ENCODE measurements around the gene IL23R. TPM values are rescaled to one million over a fixed set of nuclear protein-coding genes. Genes with fewer than 3 reads are reported as not detected.

The IL23R gene
- total RNA-seq, 2 experiments from 2014 or later = 0.23 TPM; not detected in 1

DNA sequence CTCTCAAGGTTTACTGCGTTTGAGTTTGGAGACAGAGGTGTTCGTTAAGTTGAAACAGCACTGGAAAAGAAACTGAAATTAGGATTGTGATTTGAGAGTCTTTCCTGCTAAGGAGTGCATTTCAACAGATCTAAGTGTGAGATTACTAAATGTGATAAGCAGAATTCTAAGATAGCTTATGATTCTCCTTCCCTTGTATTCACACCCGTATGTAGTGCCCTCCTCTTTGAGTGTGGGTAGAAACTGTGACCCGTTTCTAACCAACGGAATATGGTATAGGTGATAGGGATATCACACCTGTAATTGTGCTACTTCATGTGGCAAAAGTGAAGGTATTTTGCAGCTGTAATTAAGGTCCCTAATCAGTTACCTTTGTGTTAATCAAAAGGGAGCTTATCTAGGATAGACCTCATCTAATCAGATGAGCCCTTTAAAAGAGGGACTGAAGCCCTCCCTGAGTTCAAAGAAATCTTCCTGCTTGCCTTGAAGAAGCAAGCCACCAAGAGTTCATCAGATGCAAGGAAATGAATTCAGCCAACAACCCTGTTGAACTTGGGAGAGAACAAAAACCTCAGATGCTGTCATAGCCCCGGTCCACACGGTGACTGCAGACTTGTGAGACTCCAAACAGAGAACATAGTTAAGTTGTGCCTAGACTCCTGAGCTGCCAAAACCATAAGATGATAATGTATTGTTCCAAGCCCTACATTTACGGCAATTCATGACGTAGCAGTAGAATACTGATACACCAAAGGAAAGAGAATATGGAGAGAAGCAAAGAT is 128.8 kb downstream of the IL23R start:
- Histone ChIP-seq H3K4me3 (ENCODE audit: low read depth, low read length, poor library complexity, severe bottlenecking) (no peak overlapping the region), H4K20me1 (ENCODE audit: insufficient read depth, low read length) (no peaks in the 10 kb centered on the region), H3K4me1 (ENCODE audit: insufficient read depth, low read length, poor library complexity, severe bottlenecking) (no peaks in the 10 kb centered on the region), H3K79me2 (ENCODE audit: insufficient read depth, low read depth, low read length) (no peaks in the 10 kb centered on the region), H3K36me3 (ENCODE audit: insufficient read depth, low read length) (no peaks in the 10 kb centered on the region), H3K9me2 (ENCODE audit: insufficient read depth, low read length) (0 out of 2 replicates have a peak, but pooled peaks cover 3% of the 10 kb centered on the region), H3K27ac (ENCODE audit: low read depth, low read length, poor library complexity, severe bottlenecking) (no peak overlapping the region), H3K9me3 (ENCODE audit: low read length) (no peaks in the 10 kb centered on the region), H2AFZ (ENCODE audit: low read length) (no peak overlapping the region), H3K4me2 (ENCODE audit: low read length) (no peak overlapping the region)
- no peak for TF ChIP-seq EZH2phosphoT487 (IDR thresholded peaks at IDR 0.05; ENCODE audit: borderline replicate concordance, low read depth, low read length)
- TF ChIP-seq, protein P1, sequence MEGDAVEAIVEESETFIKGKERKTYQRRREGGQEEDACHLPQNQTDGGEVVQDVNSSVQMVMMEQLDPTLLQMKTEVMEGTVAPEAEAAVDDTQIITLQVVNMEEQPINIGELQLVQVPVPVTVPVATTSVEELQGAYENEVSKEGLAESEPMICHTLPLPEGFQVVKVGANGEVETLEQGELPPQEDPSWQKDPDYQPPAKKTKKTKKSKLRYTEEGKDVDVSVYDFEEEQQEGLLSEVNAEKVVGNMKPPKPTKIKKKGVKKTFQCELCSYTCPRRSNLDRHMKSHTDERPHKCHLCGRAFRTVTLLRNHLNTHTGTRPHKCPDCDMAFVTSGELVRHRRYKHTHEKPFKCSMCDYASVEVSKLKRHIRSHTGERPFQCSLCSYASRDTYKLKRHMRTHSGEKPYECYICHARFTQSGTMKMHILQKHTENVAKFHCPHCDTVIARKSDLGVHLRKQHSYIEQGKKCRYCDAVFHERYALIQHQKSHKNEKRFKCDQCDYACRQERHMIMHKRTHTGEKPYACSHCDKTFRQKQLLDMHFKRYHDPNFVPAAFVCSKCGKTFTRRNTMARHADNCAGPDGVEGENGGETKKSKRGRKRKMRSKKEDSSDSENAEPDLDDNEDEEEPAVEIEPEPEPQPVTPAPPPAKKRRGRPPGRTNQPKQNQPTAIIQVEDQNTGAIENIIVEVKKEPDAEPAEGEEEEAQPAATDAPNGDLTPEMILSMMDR (conservative IDR thresholded peaks at IDR 0.05; ENCODE audit: low read length) = no peak
- BruUV-seq (replicated peaks) = no TSS peak
- POLR2A ChIA-PET = interaction anchor here (0.6 kb wide), 1 partner anchor 44 kb away, joined by 3 read pairs; no protein-coding TSS in a partner anchor
- intact Hi-C loops (cut with micrococcal nuclease; ENCODE audit: unreplicated experiment) = no loop called here
- DNase-seq (ENCODE audit: low spot score) = no peak
- CTCF ChIA-PET (ENCODE audit: unreplicated experiment) = no interaction called here

DNA sequence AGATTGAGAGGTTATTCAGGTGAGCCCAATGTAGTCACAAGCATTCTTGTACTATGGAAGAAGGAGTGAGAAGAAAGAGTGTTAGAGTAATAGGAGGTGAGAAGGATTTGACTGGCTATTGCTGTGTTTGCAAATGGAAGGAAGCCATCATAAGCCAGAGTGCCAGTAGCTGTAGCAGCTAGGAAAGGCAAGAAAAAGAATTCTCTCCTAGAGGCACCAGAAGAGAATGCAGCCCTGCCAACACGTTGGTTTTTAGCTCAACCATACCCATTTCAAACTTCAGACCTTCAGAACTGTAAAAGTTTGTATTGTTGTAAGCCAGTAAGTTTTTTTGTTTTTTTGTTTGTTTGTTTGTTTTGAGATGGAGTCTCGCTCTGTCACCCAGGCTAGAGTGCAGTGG is 132.5 kb downstream of the IL23R start:
- intact Hi-C loops (cut with micrococcal nuclease; ENCODE audit: unreplicated experiment) = no loop called here
- no peak for DNase-seq (ENCODE audit: low spot score)
- Histone ChIP-seq H3K4me2 (ENCODE audit: low read length) (no peak overlapping the region), H3K4me3 (ENCODE audit: low read depth, low read length, poor library complexity, severe bottlenecking) (no peak overlapping the region), H3K9me3 (ENCODE audit: low read length) (no peaks in the 10 kb centered on the region), H3K27ac (ENCODE audit: low read depth, low read length, poor library complexity, severe bottlenecking) (no peak overlapping the region), H3K36me3 (ENCODE audit: insufficient read depth, low read length) (no peaks in the 10 kb centered on the region), H3K79me2 (ENCODE audit: insufficient read depth, low read depth, low read length) (no peaks in the 10 kb centered on the region), H2AFZ (ENCODE audit: low read length) (no peak overlapping the region), H3K4me1 (ENCODE audit: insufficient read depth, low read length, poor library complexity, severe bottlenecking) (no peaks in the 10 kb centered on the region), H4K20me1 (ENCODE audit: insufficient read depth, low read length) (no peaks in the 10 kb centered on the region), H3K9me2 (ENCODE audit: insufficient read depth, low read length) (0 out of 2 replicates have a peak, but pooled peaks cover 2% of the 10 kb centered on the region)
- no peak for TF ChIP-seq EZH2phosphoT487 (IDR thresholded peaks at IDR 0.05; ENCODE audit: borderline replicate concordance, low read depth, low read length)
- TF ChIP-seq, protein P1 (conservative IDR thresholded peaks at IDR 0.05; ENCODE audit: low read length) = no peak
- POLR2A ChIA-PET = no interaction called here
- CTCF ChIA-PET (ENCODE audit: unreplicated experiment) = no interaction called here
- BruUV-seq (replicated peaks) = no TSS peak

DNA sequence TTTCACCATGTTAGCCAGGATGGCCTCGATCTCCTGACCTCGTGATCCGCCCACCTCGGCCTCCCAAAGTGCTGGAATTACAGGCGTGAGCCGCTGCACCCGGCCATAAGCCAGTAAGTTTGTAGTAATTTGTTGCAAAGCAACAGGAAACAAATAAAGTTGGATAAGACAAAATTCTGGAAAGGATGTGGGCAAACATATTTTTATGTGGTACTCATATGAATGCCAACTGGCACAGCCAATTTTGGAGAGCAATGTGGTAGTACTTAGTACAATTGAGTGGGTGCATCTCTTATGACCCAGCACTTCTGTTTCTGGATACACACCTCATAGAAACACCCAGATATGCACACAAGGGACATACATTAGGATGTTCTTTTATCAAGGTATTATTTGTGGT is 133.0 kb downstream of the IL23R start:
- ChIA-PET CTCF (ENCODE audit: unreplicated experiment) (no interaction called here), POLR2A (no interaction called here)
- no TSS peak for BruUV-seq (replicated peaks)

More for the DNA sequence above, 133.0 kb downstream of the IL23R start:
- no peak overlapping the region for H3K4me3 ChIP-seq (ENCODE audit: low read depth, low read length, poor library complexity, severe bottlenecking)
- no peak overlapping the region for H3K4me2 ChIP-seq (ENCODE audit: low read length)
- H2AFZ ChIP-seq (ENCODE audit: low read length) = no peak overlapping the region
- H3K4me1 ChIP-seq (ENCODE audit: insufficient read depth, low read length, poor library complexity, severe bottlenecking) = no peaks in the 10 kb centered on the region
- no peaks in the 10 kb centered on the region for H4K20me1 ChIP-seq (ENCODE audit: insufficient read depth, low read length)
- intact Hi-C loops (cut with micrococcal nuclease; ENCODE audit: unreplicated experiment) = no loop called here
- no peak for DNase-seq (ENCODE audit: low spot score)
- H3K27ac ChIP-seq (ENCODE audit: low read depth, low read length, poor library complexity, severe bottlenecking) = no peak overlapping the region
- H3K9me3 ChIP-seq (ENCODE audit: low read length) = no peaks in the 10 kb centered on the region
- no peaks in the 10 kb centered on the region for H3K79me2 ChIP-seq (ENCODE audit: insufficient read depth, low read depth, low read length)
- no peaks in the 10 kb centered on the region for H3K36me3 ChIP-seq (ENCODE audit: insufficient read depth, low read length)
- no peak for TF ChIP-seq EZH2phosphoT487 (IDR thresholded peaks at IDR 0.05; ENCODE audit: borderline replicate concordance, low read depth, low read length)
- TF ChIP-seq, protein P1 (conservative IDR thresholded peaks at IDR 0.05; ENCODE audit: low read length) = no peak
- H3K9me2 ChIP-seq (ENCODE audit: insufficient read depth, low read length) = no peaks in the 10 kb centered on the region

All from OCI-LY7 (cell line).